PC-3 (cell line): ENCODE measurements around the gene CCL1. TPM values are rescaled to one million over a fixed set of nuclear protein-coding genes. Genes with fewer than 3 reads are reported as not detected.

Experiments
- ATAC-seq: fragments of 200-7000 bp; cut with Tn5 transposase; 2 replicates; pipeline ENCODE4 v1.9.1; 2020; ENCODE audit warnings: mild to moderate bottlenecking, moderate library complexity
- BruUV-seq: library from RNA; stranded (reverse); fragments of 400-500 nt; replicated peaks from 2 replicates; lab custom pipeline; 2021; lab: Mats Ljungman, UMichigan
- CTCF ChIA-PET: fragments of 300-600 bp; sonication (Branson Sonifier 250); formaldehyde crosslinking; loops from one replicate; lab custom pipeline; 2022; ENCODE audit warnings: antibody characterized with exemption; lab: Charles Lee
- POLR2A ChIA-PET: fragments of 300-600 bp; sonication (Branson Sonifier 250); formaldehyde crosslinking; loops from one replicate; lab custom pipeline; 2022; ENCODE audit warnings: antibody characterized with exemption; ENCODE audit not compliant: unreplicated experiment; lab: Charles Lee
- DNase-seq: peaks from one replicate; pipeline ENCODE4 v3.0.0-alpha.2; 2015
- H2AFZ ChIP-seq: fragments of 300-600 bp; sonication (generic); 2 replicates; pipeline ENCODE4 v1.6.0; 2016; ENCODE audit warnings: antibody characterized with exemption, low read length
- H3F3A ChIP-seq: fragments of 300-600 bp; sonication (generic); one replicate; pipeline ENCODE4 v1.6.0; 2017; ENCODE audit warnings: antibody characterized with exemption, low read length, control low read depth, mild to moderate bottlenecking; ENCODE audit not compliant: unreplicated experiment
- H3K27ac ChIP-seq: fragments of 300-600 bp; sonication (generic); 2 replicates; pipeline ENCODE4 v1.5.1; 2016; ENCODE audit warnings: mild to moderate bottlenecking, low read length
- H3K27me3 ChIP-seq: fragments of 300-600 bp; sonication (generic); 2 replicates; pipeline ENCODE4 v1.6.1; 2016; ENCODE audit warnings: low read length, mixed read lengths
- H3K36me3 ChIP-seq: fragments of 300-600 bp; sonication (generic); 2 replicates; pipeline ENCODE4 v1.6.1; 2016; ENCODE audit warnings: low read depth, mixed run types, low read length, mixed read lengths
- H3K4me1 ChIP-seq: fragments of 300-600 bp; sonication (generic); 2 replicates; pipeline ENCODE4 v1.5.1; 2016; ENCODE audit warnings: low read length; ENCODE audit not compliant: insufficient read depth
- H3K4me2 ChIP-seq: fragments of 300-600 bp; sonication (generic); 2 replicates; pipeline ENCODE4 v1.6.0; 2016; ENCODE audit warnings: low read length
- H3K4me3 ChIP-seq: fragments of 300-600 bp; sonication (generic); 2 replicates; pipeline ENCODE4 v1.5.1; 2016; ENCODE audit warnings: mild to moderate bottlenecking, low read length, mixed read lengths
- H3K79me2 ChIP-seq: fragments of 300-600 bp; sonication (generic); 2 replicates; pipeline ENCODE4 v1.6.1; 2017; ENCODE audit warnings: low read length, mixed read lengths
- H3K9ac ChIP-seq: fragments of 300-600 bp; sonication (generic); 2 replicates; pipeline ENCODE4 v1.6.0; 2016; ENCODE audit warnings: mild to moderate bottlenecking, low read length
- H3K9me2 ChIP-seq: fragments of 300-600 bp; sonication (generic); replicated peaks from 2 replicates; pipeline ENCODE4 v1.6.1; 2016; ENCODE audit warnings: mixed run types, low read length, mixed read lengths
- H3K9me3 ChIP-seq: fragments of 300-600 bp; sonication (generic); 2 replicates; pipeline ENCODE4 v1.6.1; 2016; ENCODE audit warnings: low read length, mixed read lengths
- H4K20me1 ChIP-seq: fragments of 300-600 bp; sonication (generic); 2 replicates; pipeline ENCODE4 v1.6.1; 2016; ENCODE audit warnings: low read length, mixed read lengths
- CTCF ChIP-seq: fragments of 300-600 bp; sonication (generic); conservative IDR thresholded peaks from 2 replicates; pipeline ENCODE4 v1.5.1; 2017; ENCODE audit warnings: antibody characterized with exemption, low read depth, mild to moderate bottlenecking, low read length
- EZH2 ChIP-seq: fragments of 300-600 bp; sonication (generic); IDR thresholded peaks from one replicate; pipeline ENCODE4 v1.6.1; 2017; ENCODE audit warnings: antibody characterized with exemption, mild to moderate bottlenecking, low read length; ENCODE audit not compliant: unreplicated experiment
- EZH2phosphoT487 ChIP-seq: fragments of 300-600 bp; sonication (generic); IDR thresholded peaks from 2 replicates; pipeline ENCODE4 v1.6.1; 2018; ENCODE audit warnings: mild to moderate bottlenecking, antibody characterized with exemption, low read length, borderline replicate concordance
- intact Hi-C: fragments of 100-400 bp; cut with micrococcal nuclease; formaldehyde crosslinking; loops from 2 replicates; pipeline ENCODE4 v1.9.0; 2023
- total RNA-seq: library from RNA; depleted of rRNA; stranded (reverse); fragments of >200 nt; gene quantifications from 2 replicates; pipeline ENCODE4 v1.2.3, GENCODE V29; 2014

The CCL1 gene
- total RNA-seq, 1 experiment from 2014 or later, result not detected

GRCh38 chr17:34366529-34367107 is 3.6 kb upstream of the CCL1 start:
- H3F3A ChIP-seq, result no peaks in the 10 kb centered on the region
- no peak overlapping the region for H3K27ac ChIP-seq
- H3K9ac ChIP-seq, result no peak overlapping the region
- TF ChIP-seq CTCF (no peak), EZH2phosphoT487 (no peak), EZH2 (no peak)
- ATAC-seq (no peak), DNase-seq (no peak)
- H3K9me2 ChIP-seq, result no peaks in the 10 kb centered on the region
- POLR2A ChIA-PET, result no interaction called here
- no peaks in the 10 kb centered on the region for H3K79me2 ChIP-seq
- intact Hi-C loops, result no loop called here
- no peaks in the 10 kb centered on the region for H3K9me3 ChIP-seq
- BruUV-seq, result no TSS peak
- no peak overlapping the region for H3K4me2 ChIP-seq
- no peaks in the 10 kb centered on the region for H3K4me1 ChIP-seq
- no peaks in the 10 kb centered on the region for H3K36me3 ChIP-seq
- no peaks in the 10 kb centered on the region for H3K27me3 ChIP-seq
- no peaks in the 10 kb centered on the region for H4K20me1 ChIP-seq
- CTCF ChIA-PET, result no interaction called here
- no peak overlapping the region for H3K4me3 ChIP-seq
- no peak overlapping the region for H2AFZ ChIP-seq

- ChIA-PET CTCF (no interaction called here), POLR2A (no interaction called here)
- H3K36me3 ChIP-seq, result peaks cover 3% of the 10 kb centered on the region; the same call in 1 of the 2 replicates
- BruUV-seq, result no TSS peak
- no peaks in the 10 kb centered on the region for H3K9me2 ChIP-seq
- TF ChIP-seq EZH2phosphoT487 (no peak), CTCF (no peak), EZH2 (no peak)
- H3K27ac ChIP-seq, result no peak overlapping the region
- no peak overlapping the region for H3K4me2 ChIP-seq
- no peaks in the 10 kb centered on the region for H4K20me1 ChIP-seq
- no peaks in the 10 kb centered on the region for H3K27me3 ChIP-seq
- ATAC-seq (no peak), DNase-seq (no peak)
- H3K4me1 ChIP-seq, result no peaks in the 10 kb centered on the region
- H2AFZ ChIP-seq, result no peak overlapping the region
- intact Hi-C loops, result no loop called here
- H3K4me3 ChIP-seq, result no peak overlapping the region
- H3K79me2 ChIP-seq, result no peaks in the 10 kb centered on the region
- no peaks in the 10 kb centered on the region for H3K9me3 ChIP-seq
- H3F3A ChIP-seq, result no peaks in the 10 kb centered on the region
- no peak overlapping the region for H3K9ac ChIP-seq
These were observed 3.0 kb upstream of the CCL1 start for GRCh38 chr17:34366010-34366409.

GRCh38 chr17:34365340-34365739 is 2.3 kb upstream of the CCL1 start:
- no peaks in the 10 kb centered on the region for H3K27me3 ChIP-seq

More at GRCh38 chr17:34365340-34365739, 2.3 kb upstream of the CCL1 start:
- no TSS peak for BruUV-seq
- no peak for TF ChIP-seq CTCF
- no peak for TF ChIP-seq EZH2
- TF ChIP-seq EZH2phosphoT487, result no peak
- Histone ChIP-seq H3K36me3 (peaks cover 3% of the 10 kb centered on the region; the same call in 1 of the 2 replicates), H3K9ac (no peak overlapping the region), H3F3A (no peaks in the 10 kb centered on the region), H3K79me2 (no peaks in the 10 kb centered on the region), H4K20me1 (no peaks in the 10 kb centered on the region), H3K9me3 (no peaks in the 10 kb centered on the region), H3K4me2 (no peak overlapping the region), H3K4me3 (no peak overlapping the region), H3K9me2 (no peaks in the 10 kb centered on the region), H2AFZ (no peak overlapping the region), H3K27ac (no peak overlapping the region), H3K4me1 (no peaks in the 10 kb centered on the region)
- ChIA-PET POLR2A (no interaction called here), CTCF (no interaction called here)
- intact Hi-C loops, result no loop called here
- DNase-seq (no peak), ATAC-seq (no peak)
